A549 (cell line): ENCODE data around the gene NKAIN2.

Source experiments
- JUNB ChIP-seq: fragments of >200 bp; sonication (Bioruptor Twin); formaldehyde crosslinking; IDR thresholded peaks from 2 replicates; pipeline ENCODE4 v1.6.1; 2016
- TF ChIP-seq, protein P1 (sequence below): fragments of 150-350 bp; IDR thresholded peaks from 2 replicates; pipeline ENCODE4 v1.6.1; 2014; ENCODE audit warnings: low read depth, mild to moderate bottlenecking, low read length
- TF ChIP-seq, protein P2 (sequence below): fragments of 250-450 bp; sonication (Bioruptor Pico); IDR thresholded peaks from 2 replicates; pipeline ENCODE4 v1.5.0; 2021; ENCODE audit warnings: mild to moderate bottlenecking, moderate library complexity, borderline replicate concordance
- TF ChIP-seq, protein P3 (sequence below): fragments of 200-600 bp; sonication (generic); IDR thresholded peaks from 2 replicates; pipeline ENCODE4 v1.6.1; 2016; ENCODE audit warnings: antibody characterized with exemption, mild to moderate bottlenecking, moderate library complexity

DNA sequence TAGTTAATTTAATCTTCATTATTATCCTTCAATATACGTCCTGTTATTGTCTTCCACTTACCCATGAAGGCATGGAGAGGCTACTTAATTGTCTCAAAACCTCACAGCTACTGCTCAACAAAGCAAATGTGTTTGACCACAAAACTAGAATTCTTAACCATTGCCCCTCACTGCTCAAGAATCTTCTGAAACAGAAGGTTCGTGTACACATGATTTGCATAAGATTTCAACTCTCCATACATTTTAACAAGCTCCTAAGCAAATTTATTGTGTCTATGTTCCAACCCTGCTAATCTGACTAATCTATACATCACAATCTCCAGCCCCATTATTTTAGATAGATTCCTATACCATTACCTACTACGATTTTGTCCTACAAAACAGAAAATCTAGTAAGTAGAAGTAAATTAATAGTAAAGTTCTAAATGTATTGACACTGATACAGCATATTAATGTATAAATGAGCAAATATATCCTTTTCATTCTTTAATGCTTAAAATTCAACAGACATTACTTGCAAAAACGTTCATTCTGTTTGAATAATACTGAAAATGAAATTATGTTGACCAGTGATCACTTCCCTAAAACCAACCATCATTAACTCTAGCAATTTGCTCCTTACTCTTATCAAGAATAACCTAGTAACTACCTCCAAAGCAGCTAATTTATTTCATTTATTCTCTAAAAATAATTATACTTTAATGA lies 1068.8 kb downstream of the NKAIN2 start:
- TF ChIP-seq JUNB: no peak
- TF ChIP-seq, protein P1, sequence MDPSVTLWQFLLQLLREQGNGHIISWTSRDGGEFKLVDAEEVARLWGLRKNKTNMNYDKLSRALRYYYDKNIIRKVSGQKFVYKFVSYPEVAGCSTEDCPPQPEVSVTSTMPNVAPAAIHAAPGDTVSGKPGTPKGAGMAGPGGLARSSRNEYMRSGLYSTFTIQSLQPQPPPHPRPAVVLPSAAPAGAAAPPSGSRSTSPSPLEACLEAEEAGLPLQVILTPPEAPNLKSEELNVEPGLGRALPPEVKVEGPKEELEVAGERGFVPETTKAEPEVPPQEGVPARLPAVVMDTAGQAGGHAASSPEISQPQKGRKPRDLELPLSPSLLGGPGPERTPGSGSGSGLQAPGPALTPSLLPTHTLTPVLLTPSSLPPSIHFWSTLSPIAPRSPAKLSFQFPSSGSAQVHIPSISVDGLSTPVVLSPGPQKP: no peak
- TF ChIP-seq, protein P2, sequence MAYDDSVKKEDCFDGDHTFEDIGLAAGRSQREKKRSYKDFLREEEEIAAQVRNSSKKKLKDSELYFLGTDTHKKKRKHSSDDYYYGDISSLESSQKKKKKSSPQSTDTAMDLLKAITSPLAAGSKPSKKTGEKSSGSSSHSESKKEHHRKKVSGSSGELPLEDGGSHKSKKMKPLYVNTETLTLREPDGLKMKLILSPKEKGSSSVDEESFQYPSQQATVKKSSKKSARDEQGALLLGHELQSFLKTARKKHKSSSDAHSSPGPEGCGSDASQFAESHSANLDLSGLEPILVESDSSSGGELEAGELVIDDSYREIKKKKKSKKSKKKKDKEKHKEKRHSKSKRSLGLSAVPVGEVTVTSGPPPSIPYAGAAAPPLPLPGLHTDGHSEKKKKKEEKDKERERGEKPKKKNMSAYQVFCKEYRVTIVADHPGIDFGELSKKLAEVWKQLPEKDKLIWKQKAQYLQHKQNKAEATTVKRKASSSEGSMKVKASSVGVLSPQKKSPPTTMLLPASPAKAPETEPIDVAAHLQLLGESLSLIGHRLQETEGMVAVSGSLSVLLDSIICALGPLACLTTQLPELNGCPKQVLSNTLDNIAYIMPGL (CRISPR knock-in tag): no peak
- TF ChIP-seq, protein P3, sequence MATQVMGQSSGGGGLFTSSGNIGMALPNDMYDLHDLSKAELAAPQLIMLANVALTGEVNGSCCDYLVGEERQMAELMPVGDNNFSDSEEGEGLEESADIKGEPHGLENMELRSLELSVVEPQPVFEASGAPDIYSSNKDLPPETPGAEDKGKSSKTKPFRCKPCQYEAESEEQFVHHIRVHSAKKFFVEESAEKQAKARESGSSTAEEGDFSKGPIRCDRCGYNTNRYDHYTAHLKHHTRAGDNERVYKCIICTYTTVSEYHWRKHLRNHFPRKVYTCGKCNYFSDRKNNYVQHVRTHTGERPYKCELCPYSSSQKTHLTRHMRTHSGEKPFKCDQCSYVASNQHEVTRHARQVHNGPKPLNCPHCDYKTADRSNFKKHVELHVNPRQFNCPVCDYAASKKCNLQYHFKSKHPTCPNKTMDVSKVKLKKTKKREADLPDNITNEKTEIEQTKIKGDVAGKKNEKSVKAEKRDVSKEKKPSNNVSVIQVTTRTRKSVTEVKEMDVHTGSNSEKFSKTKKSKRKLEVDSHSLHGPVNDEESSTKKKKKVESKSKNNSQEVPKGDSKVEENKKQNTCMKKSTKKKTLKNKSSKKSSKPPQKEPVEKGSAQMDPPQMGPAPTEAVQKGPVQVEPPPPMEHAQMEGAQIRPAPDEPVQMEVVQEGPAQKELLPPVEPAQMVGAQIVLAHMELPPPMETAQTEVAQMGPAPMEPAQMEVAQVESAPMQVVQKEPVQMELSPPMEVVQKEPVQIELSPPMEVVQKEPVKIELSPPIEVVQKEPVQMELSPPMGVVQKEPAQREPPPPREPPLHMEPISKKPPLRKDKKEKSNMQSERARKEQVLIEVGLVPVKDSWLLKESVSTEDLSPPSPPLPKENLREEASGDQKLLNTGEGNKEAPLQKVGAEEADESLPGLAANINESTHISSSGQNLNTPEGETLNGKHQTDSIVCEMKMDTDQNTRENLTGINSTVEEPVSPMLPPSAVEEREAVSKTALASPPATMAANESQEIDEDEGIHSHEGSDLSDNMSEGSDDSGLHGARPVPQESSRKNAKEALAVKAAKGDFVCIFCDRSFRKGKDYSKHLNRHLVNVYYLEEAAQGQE: no peak
